ENCODE measurements around the gene RASD2.

RASD2 gene

DNA sequence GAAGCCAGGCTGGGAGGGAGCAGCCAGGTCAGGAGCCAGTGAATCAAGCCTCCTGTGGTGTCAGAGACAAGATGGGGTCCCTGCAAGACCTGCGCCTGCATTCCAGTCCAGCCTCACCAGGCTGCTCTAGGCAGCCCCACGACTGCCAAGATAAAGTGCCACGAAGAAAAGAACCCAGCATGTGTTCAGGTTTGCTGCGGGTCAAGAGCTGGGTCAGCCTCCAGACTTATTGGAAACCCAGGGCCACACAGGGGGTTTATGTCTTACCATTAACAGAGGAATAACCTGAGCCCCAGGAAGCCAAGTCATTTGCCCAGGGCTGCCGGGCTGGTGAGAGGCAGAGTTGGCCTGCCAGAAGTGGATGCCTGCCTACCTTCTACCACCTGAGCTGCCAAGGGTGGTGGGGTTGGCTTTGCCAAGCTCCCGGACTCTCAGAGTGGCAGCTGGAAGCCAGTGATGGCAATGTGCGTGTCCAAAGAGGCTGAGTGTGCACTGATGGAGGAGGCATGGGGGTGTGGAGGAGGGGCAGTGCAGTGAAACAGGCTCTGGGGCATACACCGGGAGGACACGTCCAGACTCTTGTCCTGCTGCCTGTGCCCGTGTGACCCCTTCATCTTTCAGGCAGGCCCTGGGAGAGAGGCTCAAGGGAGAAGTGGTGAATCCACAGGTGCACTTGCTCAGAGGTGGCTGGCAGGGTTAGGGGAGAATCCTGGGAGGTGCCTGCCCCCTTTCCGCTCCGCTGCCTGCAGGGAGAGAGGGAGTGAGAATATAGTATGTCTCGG is 1.7 kb downstream of the RASD2 start:
- DNase-seq: no peak

DNA sequence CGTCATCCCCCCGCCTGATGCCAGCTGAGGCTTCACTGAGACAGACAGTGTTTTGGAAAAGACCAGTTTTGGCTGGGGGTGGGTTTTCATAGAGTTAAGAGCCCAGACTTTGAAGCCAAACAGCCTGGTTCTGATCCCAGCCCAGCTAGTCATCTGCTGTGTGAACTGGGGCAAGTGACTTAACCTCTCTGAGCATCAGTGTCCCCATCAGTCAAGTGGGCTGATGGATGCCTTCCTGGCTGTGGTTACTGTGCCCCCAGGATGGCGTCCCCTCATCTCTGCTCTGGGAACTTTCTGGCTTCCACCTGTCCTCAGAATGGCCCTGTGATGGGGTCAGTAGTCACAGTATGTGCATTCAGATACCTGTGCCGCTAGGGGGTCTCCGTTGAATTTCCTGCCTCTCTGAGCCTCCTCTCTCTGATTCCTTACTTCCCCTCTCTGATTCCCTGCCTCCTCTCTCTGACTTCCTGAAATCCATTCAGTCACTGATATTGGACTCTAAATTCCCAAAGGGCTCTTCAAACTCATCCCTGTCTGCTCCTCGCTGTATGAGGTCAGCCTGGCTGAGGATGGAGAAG is 2.4 kb downstream of the RASD2 start:
- no peak for DNase-seq

DNA sequence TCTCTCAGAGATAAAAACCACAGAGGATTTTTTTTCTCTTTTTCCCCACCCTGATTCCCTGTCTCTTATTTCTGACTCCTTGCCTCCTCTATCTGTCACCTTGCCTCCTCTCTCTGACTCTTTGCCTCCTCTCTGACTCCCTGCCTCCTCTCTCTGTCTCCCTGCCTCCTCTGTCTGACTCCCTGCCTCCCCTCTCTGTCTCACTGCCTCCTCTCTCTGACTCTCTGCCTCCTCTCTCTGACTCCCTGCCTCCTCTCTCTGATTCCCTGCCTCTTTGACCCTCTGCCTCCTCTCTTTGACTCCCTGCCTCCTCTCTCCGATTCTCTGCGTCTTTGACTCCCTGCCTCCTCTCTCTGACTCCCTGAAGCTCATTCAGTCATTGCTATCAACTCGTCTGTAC is 3.1 kb downstream of the RASD2 start:
- DNase-seq: no peak

DNA sequence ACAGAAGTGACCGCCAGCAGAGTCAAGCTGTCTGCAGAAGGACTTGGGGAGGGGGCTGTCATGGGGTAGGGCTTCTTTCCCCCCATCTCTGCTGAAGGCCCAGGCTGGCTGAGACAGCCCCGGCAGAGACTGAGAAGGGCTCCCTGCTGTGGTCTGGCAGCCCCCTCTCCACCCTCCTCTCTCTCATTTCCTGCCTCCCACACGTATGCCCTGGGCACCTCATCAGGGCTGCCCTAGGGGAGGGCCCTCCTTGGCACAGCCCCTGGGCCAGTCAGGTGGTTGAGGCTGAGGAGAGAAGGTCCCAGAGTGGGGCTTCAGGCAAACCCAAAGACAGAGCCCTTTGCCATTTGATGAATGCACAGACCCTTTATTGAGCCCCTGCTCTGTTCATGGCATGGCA is 3.6 kb downstream of the RASD2 start:
- no peak for DNase-seq

DNA sequence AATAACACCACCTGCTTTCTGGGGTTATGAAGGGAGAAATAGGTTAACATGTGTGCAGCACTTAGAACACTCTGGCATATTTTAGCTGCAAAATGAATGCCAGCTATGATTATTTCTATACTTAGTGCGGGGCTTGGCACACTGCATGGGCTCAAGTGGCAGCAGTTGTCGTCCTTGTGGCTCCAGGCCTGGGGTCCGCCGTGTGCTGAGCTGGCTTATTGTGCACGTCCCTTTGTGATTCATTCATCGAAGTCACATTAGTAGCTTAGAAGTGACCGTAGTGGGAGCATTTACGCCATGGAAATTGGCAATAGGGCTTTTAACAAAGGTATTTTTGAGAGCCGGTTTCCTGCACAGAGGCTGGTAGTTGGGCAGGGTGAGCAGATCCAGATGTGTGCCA is 4.2 kb downstream of the RASD2 start:
- DNase-seq: no peak

DNA sequence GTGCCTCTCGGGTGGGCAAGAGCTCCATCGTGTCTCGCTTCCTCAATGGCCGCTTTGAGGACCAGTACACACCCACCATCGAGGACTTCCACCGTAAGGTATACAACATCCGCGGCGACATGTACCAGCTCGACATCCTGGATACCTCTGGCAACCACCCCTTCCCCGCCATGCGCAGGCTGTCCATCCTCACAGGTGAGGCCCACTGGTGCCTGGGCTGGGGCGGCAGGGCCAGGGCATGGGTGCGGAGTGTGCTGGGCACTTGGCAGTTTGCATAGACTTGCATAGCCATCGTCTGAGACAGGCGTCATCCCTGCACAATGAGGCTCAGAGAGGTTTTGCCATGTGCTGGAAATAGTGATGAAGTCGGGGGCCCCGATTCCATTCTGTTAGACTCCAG is 6.3 kb downstream of the RASD2 start:
- no peak for DNase-seq

DNA sequence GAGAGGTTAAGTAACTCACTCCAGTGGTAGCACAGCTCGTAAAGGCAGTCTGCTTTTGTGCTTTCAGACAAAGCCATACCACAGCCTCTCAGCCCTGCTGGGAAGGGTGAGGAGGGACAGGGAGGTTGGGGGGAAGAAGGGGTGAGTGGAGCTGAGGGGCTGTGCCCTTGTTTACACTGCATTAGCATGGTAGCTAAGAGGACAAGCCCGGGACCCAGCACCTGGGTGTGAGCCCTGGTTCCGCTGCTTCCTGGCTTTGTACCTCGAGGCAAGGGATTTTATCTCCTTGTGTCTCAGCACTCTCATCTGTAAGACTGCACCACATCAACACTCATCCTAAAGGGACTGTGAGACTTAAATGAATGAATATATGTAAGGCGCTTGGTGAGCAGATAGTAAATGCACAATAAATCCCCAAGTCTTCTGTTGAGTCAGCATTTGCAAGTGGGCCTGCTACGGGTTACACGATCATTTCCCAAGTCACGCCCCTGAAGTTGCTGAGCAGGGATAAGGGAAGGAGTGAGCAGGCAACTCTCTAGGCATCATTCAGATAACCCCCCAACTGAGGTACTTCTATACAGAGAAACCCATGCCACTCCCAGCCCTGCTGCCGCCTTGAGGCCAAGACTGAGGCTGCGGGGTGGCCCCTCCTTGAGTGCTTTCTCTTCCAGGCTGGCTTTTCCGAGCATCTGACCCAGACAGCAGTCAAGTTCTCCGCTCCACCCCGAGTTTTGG is 7.5 kb downstream of the RASD2 start:
- DNase-seq: no peak

DNA sequence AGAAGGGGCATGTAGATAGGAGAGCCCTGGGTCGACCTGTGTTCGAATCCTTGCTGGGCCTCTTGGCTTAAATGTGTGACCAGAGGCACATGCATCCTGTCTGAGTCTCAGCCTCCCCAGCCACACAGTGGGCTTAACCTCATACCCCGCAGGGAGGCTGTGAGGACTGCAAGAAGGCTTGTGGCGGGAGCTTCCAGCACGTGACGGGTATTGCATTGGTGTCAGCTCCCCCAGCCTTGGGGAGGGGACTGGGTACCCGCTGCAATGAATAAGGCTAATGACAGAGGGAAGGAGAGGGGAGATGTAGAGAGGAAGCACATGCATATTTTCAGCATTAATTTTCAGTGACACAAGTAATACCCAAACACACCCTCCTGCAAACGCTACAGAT is 8.1 kb downstream of the RASD2 start:
- DNase-seq: no peak

DNA sequence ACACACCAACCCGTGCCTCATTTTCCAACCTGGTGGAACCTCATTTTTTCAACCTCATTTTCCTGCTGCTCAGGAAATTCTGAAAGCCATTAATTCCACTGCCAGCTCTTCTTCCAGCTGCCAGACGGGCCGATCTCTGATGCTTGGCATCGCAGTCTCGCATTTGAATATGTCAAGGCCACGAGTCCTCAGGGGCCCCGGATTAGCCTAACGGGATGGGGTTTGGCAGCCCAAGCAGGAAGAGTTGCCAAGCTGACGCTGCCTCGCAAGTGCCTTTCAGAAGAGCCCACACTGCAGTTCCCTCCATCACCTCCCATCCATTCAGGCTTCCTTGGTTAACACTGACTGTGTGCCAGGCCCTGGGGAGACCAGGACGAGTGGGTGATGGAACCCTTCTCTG is 8.7 kb downstream of the RASD2 start:
- DNase-seq: no peak

DNA sequence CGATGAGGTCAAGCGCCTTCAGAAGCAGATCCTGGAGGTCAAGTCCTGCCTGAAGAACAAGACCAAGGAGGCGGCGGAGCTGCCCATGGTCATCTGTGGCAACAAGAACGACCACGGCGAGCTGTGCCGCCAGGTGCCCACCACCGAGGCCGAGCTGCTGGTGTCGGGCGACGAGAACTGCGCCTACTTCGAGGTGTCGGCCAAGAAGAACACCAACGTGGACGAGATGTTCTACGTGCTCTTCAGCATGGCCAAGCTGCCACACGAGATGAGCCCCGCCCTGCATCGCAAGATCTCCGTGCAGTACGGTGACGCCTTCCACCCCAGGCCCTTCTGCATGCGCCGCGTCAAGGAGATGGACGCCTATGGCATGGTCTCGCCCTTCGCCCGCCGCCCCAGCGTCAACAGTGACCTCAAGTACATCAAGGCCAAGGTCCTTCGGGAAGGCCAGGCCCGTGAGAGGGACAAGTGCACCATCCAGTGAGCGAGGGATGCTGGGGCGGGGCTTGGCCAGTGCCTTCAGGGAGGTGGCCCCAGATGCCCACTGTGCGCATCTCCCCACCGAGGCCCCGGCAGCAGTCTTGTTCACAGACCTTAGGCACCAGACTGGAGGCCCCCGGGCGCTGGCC is 11.0 kb downstream of the RASD2 start:
- DNase-seq: no peak

DNA sequence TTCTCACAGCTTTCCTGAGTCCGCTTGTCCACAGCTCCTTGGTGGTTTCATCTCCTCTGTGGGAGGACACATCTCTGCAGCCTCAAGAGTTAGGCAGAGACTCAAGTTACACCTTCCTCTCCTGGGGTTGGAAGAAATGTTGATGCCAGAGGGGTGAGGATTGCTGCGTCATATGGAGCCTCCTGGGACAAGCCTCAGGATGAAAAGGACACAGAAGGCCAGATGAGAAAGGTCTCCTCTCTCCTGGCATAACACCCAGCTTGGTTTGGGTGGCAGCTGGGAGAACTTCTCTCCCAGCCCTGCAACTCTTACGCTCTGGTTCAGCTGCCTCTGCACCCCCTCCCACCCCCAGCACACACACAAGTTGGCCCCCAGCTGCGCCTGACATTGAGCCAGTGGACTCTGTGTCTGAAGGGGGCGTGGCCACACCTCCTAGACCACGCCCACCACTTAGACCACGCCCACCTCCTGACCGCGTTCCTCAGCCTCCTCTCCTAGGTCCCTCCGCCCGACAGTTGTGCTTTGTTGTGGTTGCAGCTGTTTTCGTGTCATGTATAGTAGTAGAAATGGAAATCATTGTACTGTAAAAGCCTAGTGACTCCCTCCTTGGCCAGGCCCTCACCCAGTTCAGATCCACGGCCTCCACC is 11.7 kb downstream of the RASD2 start:
- DNase-seq: no peak

DNA sequence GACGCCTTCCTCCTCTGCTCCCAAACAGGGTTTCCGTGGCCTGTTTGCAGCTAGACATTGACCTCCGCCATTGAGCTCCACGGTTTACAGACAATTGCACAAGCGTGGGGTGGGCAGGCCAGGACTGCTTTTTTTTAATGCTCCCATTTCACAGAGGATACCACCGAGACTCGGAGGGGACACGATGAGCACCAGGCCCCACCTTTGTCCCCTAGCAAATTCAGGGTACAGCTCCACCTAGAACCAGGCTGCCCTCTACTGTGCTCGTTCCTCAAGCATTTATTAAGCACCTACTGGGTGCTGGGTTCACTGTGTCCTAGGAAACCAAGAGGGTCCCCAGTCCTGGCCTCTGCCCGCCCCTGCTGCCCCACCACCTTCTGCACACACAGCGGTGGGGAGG is 12.2 kb downstream of the RASD2 start:
- no peak for DNase-seq

DNA sequence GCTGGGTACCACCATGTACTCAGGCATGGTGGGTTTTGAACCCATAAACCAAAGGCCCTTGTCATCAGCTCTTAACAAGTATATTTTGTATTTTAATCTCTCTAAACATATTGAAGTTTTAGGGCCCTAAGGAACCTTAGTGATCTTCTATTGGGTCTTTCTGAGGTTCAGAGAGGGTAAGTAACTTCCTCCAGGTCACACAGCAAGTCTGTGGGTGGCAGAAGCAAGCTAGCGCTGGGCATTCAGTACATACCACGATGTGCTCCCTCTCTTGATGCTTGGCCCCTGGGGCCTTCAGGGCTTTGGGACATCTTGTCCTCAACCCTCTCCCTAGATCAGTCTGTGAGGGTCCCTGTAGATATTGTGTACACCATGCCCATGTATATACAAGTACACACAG is 12.7 kb downstream of the RASD2 start:
- no peak for DNase-seq

DNA sequence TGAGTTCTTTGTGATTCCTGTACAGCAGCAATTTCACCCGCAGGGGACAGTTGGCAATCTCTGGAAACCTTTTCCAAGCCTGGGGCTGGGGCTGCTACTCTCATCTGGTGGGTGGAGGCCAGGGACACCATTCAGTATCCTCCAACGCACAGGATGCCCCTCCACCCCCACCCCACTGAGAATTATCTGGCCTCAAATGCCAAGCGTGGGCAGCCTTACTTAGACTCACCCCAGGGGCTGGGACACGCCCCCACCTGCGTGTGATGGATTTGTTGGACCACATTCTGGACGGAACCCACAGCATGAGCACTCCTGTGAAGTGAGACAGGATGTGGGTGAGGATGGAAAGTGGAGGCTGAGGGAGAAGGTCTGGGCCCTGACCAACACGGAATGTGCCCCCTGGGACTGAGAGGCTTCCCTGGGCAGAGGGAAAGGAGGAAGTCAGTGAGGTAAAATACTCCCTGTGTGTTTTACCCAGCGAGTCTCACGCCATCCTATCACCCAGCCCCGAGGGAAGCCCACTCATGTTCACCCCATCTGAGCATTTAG is 13.7 kb downstream of the RASD2 start:
- no peak for DNase-seq

DNA sequence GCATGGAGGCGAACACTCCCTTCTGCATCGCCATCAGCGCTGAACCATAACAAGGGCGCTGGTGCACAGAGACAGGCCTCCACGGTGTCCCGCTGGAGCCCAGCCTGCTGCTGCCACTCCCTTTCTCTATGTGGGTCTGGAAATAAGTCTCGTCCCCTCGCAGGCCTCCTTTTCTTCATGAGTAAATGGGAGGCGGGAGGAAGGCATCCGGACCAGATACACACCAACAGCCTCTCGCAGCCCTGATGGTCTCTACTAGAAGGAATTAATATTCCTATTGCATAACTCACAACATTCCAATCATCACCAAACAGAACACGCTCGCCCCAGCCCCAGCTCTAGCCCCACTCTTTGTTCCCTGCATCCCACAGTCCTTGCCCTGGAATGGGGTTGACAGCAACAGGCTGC is 14.9 kb downstream of the RASD2 start:
- peak; percentile 47 for DNase-seq

DNA sequence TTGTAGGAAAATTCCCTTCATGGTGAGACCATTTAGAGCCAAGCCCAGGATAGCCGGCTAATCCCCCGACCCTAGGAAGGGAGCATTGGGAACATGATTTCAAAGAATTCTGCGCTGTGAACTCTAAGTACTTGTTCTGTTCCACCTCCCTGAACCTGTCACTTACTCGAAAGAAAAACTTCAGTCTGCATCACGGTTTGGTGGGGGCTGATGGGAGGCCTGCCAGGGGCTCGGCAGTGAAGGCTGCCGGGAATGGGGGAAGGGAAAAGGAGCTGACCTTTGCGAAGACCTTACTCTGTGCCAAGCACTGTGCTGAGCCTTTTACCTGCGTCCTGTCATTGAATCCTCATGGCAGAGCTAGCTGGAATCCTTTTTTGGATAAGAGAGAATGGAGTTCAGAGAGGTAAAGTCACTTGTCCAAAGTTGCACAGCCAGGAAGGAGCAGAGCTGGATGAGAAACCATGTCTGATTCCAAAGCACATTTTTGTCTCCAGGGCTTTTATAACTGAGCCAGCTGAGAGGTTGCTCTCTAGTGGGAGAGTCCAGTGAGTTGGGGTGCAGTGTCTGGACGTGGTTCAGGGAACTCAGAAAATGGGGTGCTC is 15.4 kb downstream of the RASD2 start:
- DNase-seq: no peak

DNA sequence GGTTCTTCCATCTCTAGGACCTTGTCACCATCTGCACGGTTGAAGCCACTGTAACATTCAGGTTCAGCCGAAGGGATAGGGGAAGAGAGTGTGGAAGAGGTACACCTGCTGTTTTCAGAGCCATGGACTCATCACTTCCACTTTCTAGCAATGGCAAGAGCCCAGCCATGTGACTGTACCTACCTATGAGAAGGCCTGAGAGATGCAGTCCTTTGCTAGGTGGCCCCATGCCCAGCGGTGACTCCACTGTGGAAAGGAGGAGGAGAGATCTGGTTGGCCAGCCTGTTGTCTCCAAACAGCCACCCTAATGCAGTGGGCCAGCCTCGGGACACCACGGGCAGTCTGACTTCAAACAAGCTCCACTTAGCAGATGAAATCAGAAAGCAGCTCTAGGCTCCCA is 16.0 kb downstream of the RASD2 start:
- DNase-seq: no peak

DNA sequence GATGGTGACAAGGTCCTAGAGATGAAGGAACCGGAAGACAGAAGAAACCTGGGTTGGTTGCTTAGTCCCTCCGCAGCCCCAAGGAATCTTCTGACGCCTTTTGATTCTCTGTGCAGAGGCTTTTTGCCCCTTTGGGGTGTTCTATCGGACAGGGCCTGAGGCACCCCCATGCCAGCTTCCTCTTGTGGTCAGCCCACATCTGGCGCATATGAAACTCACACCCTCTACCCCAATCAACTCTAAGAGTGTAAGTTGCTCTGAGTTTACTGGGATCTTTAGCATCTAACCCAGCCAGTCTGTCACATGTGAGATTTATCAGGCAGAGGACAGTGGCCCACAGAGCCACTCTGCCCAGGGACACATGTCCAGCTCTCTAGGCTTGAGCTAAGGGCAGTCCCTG is 17.4 kb downstream of the RASD2 start:
- no peak for DNase-seq

DNA sequence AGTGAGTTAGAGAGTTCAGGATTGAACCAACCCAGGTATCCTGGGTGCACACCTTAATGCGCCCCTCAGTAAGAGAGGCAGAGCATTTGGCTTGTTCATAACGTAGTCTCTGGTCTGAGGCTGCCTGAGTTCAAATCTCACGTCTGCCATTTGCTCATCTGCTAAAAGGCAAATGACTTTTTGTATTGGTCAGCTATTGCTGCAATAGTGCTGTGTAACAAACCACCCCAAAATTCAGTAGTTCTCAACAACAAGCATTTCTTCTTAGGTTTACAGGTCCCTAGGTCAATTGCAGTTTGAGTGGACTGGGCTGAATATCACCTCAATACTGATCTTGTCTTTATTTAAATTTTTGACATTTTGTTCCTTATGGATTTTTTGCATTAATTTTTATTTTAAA is 18.1 kb downstream of the RASD2 start:
- DNase-seq: no peak

DNA sequence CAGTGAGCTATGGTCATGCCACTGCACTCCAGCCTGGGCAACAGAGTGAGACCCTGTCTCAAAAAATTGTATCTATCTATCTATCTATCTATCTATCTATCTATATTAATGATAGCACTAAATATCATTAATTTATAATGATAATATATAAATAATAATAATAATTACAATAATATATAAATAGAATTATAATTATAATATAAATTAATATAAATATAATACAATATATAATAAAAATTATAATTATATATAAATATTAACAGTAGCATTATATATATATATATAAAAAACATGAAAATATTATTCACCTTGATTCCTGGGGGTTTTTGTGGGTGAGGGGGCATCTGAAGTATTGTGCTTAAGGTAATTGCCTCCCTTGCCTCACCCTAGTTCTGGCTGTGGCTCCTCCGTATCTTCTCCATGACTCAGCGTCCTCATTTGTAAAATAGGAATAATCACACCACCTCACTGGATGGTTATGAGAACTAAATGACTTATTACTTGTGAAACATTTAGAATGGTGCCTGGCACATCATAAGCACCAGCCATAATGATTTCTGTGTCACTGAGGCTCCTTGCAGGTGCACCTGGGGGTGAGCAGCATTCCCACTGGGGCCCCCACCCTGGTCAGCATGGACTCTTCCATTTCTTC is 18.8 kb downstream of the RASD2 start:
- no peak for DNase-seq

DNA sequence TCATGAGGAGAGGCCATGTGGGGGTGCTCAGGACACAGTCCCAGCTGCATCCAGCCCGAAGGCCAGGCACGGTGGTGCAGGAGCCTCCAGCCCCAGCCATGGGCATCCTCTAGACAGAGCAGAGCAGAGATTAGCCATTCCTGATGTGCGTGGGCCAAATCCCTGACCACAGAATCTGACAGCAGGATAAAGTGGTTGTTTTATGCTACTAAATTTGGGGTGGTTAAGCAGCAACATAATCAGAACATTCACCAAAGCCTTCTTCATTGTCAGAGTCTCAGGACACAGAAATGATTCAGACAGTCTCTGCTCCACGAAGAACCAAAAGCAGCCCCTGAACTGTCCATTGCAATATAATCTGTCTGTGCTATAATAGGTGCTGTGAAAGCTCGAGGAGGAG is 19.7 kb downstream of the RASD2 start:
- no peak for DNase-seq

DNA sequence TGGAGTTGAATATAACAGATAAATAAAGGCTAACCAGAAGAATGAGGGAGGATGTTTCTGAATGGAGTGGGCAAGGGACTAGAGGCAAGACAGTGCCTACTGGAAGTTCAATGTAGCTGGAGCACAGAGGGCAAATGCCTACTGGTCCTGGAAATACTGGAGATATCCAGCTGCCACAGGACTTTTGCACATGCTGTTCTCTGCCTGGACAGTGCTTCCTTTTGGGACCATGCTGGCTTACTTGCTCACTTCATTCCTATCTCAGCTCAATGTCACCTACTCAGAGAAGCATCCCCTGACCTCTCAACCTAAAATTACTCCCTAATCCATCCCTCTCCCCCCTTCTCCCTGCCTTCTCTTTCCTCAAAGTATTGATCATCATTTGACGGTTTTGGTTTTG is 20.2 kb downstream of the RASD2 start:
- DNase-seq: no peak
